ENCODE data around the gene P3H1. TPM values are rescaled to one million over a fixed set of nuclear protein-coding genes. Genes with fewer than 3 reads are reported as not detected.

Gene P3H1
- total and polyA plus RNA-seq, 2 of the 13 experiments (the other 11 are each of a cell fraction or from before 2014, with no cell fraction given), result 64.6 to 120 TPM

GRCh38 chr1:42739753-42740700, 26.8 kb downstream of the P3H1 start, which contains the start of gene CLDN19 (continued):
- TF ChIP-seq, protein P1, sequence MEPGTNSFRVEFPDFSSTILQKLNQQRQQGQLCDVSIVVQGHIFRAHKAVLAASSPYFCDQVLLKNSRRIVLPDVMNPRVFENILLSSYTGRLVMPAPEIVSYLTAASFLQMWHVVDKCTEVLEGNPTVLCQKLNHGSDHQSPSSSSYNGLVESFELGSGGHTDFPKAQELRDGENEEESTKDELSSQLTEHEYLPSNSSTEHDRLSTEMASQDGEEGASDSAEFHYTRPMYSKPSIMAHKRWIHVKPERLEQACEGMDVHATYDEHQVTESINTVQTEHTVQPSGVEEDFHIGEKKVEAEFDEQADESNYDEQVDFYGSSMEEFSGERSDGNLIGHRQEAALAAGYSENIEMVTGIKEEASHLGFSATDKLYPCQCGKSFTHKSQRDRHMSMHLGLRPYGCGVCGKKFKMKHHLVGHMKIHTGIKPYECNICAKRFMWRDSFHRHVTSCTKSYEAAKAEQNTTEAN (CRISPR knock-in tag; conservative IDR thresholded peaks at IDR 0.05), result no peak
- TF ChIP-seq ZNF335 (CRISPR knock-in tag; IDR thresholded peaks at IDR 0.05) (no peak), FOXA1 (IDR thresholded peaks at IDR 0.05) (no peak), FOXA1 (CRISPR knock-in tag; IDR thresholded peaks at IDR 0.05) (no peak), ZNF569 (CRISPR knock-in tag; IDR thresholded peaks at IDR 0.05; ENCODE audit: borderline replicate concordance) (no peak), ZNF317 (CRISPR knock-in tag; IDR thresholded peaks at IDR 0.05) (peak; percentile 27; the same call in 1 of the 2 replicates), ZBTB21 (CRISPR knock-in tag; IDR thresholded peaks at IDR 0.05) (no peak), ZNF557 (CRISPR knock-in tag; IDR thresholded peaks at IDR 0.05) (no peak), TFDP2 (CRISPR knock-in tag; IDR thresholded peaks at IDR 0.05) (no peak), TGIF2 (CRISPR knock-in tag; IDR thresholded peaks at IDR 0.05) (0 out of 2 replicates have a peak, but pooled peaks have one; percentile 54), ZNF709 (CRISPR knock-in tag; IDR thresholded peaks at IDR 0.05) (no peak), MIER2 (CRISPR knock-in tag; IDR thresholded peaks at IDR 0.05) (no peak; the same call in 1 of the 2 replicates), ZNF253 (CRISPR knock-in tag; IDR thresholded peaks at IDR 0.05; ENCODE audit: borderline replicate concordance) (no peak), RBFOX2 (IDR thresholded peaks at IDR 0.05; ENCODE audit: low read depth, low read length) (peak; percentile 50; the same call in 1 of the 2 replicates), HNF4G (IDR thresholded peaks at IDR 0.05; ENCODE audit: borderline replicate concordance, low read depth, low read length) (peak; percentile 76), HNF4G (CRISPR knock-in tag; IDR thresholded peaks at IDR 0.05; ENCODE audit: borderline replicate concordance, low read depth) (peak; percentile 59), KDM6A (CRISPR knock-in tag; IDR thresholded peaks at IDR 0.05; ENCODE audit: low read depth) (0 out of 2 replicates have a peak, but pooled peaks have one; percentile 13), PPARG (CRISPR knock-in tag; conservative IDR thresholded peaks at IDR 0.05) (peak; percentile 51)
- TF ChIP-seq, protein P2, sequence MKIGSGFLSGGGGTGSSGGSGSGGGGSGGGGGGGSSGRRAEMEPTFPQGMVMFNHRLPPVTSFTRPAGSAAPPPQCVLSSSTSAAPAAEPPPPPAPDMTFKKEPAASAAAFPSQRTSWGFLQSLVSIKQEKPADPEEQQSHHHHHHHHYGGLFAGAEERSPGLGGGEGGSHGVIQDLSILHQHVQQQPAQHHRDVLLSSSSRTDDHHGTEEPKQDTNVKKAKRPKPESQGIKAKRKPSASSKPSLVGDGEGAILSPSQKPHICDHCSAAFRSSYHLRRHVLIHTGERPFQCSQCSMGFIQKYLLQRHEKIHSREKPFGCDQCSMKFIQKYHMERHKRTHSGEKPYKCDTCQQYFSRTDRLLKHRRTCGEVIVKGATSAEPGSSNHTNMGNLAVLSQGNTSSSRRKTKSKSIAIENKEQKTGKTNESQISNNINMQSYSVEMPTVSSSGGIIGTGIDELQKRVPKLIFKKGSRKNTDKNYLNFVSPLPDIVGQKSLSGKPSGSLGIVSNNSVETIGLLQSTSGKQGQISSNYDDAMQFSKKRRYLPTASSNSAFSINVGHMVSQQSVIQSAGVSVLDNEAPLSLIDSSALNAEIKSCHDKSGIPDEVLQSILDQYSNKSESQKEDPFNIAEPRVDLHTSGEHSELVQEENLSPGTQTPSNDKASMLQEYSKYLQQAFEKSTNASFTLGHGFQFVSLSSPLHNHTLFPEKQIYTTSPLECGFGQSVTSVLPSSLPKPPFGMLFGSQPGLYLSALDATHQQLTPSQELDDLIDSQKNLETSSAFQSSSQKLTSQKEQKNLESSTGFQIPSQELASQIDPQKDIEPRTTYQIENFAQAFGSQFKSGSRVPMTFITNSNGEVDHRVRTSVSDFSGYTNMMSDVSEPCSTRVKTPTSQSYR (CRISPR knock-in tag; IDR thresholded peaks at IDR 0.05; ENCODE audit: borderline replicate concordance), result no peak
- TF ChIP-seq, protein P3, sequence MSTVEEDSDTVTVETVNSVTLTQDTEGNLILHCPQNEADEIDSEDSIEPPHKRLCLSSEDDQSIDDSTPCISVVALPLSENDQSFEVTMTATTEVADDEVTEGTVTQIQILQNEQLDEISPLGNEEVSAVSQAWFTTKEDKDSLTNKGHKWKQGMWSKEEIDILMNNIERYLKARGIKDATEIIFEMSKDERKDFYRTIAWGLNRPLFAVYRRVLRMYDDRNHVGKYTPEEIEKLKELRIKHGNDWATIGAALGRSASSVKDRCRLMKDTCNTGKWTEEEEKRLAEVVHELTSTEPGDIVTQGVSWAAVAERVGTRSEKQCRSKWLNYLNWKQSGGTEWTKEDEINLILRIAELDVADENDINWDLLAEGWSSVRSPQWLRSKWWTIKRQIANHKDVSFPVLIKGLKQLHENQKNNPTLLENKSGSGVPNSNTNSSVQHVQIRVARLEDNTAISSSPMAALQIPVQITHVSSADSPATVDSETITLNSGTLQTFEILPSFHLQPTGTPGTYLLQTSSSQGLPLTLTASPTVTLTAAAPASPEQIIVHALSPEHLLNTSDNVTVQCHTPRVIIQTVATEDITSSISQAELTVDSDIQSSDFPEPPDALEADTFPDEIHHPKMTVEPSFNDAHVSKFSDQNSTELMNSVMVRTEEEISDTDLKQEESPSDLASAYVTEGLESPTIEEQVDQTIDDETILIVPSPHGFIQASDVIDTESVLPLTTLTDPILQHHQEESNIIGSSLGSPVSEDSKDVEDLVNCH (CRISPR knock-in tag; IDR thresholded peaks at IDR 0.05), result no peak

All from HepG2 (cell line).